Choroid plexus epithelial cell (primary cell): ENCODE results near the gene DOCK6.

Experiments
- DNase-seq: peaks from one replicate; pipeline ENCODE4 v3.0.0-alpha.2; 2010; ENCODE audit warnings: low read depth
- H3K4me3 ChIP-seq: 2 replicates; pipeline ENCODE4 v1.5.1; 2011; ENCODE audit warnings: low read depth, mild to moderate bottlenecking, control low read depth, low read length, moderate library complexity
- CTCF ChIP-seq: conservative IDR thresholded peaks from 2 replicates; pipeline ENCODE4 v1.5.1; 2011; ENCODE audit warnings: low read depth, mild to moderate bottlenecking, control low read depth, inconsistent platforms, low read length, moderate library complexity

The DOCK6 gene

DNA sequence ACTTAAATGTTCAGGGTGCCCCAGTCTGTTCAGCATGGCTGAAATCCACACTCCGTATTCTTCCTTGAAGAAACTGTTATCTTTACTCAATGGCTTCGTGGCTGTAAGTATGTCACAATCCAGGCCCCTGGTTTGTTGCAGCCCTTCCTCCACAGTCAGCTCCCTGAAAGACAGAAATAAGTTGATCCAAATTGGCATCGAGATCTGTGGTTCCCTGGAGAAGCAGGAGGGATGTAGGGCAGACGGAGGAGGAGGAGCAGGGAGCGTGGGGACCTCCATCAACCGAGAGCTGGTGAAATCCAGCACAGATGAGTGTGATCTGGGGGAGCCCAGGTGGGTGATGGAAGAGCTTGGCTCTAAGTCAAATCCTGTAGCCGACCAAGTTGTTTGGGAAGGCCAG is 33.9 kb upstream of the DOCK6 start:
- DNase-seq, result no peak
- no peak for TF ChIP-seq CTCF
- H3K4me3 ChIP-seq, result no peak overlapping the region

- no peak within 1 kb of the TSS for H3K4me3 ChIP-seq
- TF ChIP-seq CTCF, result peak; percentile 13
These were observed 33.4 kb upstream of the DOCK6 start, which contains the start of gene TSPAN16 for GRCh38 chr19:11295665-11296245. Gene TSPAN16, plus strand, starts transcription at chr19:11296160. Its CDS starts 138 bp downstream, at chr19:11296298.

GRCh38 chr19:11295180-11295579 is 32.9 kb upstream of the DOCK6 start:
- H3K4me3 ChIP-seq, result no peak overlapping the region
- no peak for DNase-seq
- TF ChIP-seq CTCF, result no peak

More at GRCh38 chr19:11295665-11296245, 33.4 kb upstream of the DOCK6 start, which contains the start of gene TSPAN16:
- DNase-seq, result no peak

DNA sequence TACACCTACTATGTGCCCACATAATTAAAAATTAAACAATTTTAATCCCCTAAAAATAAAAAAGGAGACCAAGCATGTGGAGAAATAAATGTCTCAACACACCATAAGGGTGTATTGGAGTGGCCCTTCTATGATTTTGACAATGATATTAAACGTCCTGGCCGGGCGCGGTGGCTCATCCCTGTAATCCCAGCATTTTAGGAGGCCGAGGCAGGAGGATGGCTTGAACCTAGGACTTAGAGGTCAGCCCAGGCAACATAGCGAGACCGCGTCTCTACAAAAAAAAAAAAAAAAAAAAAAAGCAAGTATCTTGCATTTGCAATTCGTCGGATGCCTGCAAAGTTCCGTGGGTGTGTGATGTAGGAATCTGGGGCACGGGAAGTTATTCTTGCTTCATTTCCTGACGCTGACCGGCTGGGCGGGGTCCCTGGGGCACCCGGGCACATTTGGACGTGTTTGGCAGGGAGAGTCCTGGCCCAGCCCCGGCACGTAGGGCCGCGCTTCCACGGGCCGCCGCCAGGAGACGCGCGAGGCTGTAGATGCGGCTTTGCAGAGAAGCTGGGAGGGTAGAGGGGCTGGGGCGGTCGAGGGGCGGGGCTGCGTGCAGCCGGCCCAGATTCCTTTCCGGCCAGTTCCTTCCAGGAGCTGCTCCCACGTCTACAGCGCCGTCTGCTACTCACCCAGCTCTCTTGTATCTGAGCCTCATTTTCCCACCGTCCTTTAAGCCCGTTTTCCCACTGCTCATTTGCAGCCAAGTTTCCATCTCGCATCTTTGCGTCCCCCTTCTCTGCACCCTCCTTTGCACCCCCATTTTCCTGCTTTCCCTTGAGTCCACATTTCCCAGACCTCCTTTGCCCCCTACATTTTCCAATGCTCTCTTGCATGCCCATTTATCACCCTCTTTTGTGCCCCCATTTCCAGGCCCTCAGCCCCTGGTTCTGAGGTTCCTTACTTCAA is 31.4 kb upstream of the DOCK6 start:
- H3K4me3 ChIP-seq, result peak overlapping the region; percentile 34
- peak; percentile 92 for DNase-seq
- TF ChIP-seq CTCF, result peak; percentile 90

- H3K4me3 ChIP-seq, result no peak overlapping the region
- DNase-seq, result no peak
- no peak for TF ChIP-seq CTCF
These were observed 29.7 kb upstream of the DOCK6 start for GRCh38 chr19:11291991-11292390.

GRCh38 chr19:11291415-11291814 is 29.1 kb upstream of the DOCK6 start:
- no peak overlapping the region for H3K4me3 ChIP-seq
- DNase-seq, result no peak
- TF ChIP-seq CTCF, result no peak
